Right forelimb (tissue), 1 donor: ENCODE results near the gene HOXB8.

Experiments
- DNase-seq: peaks from one replicate; pipeline ENCODE4 v3.0.0-alpha.2; 2018

HOXB8 gene

DNA sequence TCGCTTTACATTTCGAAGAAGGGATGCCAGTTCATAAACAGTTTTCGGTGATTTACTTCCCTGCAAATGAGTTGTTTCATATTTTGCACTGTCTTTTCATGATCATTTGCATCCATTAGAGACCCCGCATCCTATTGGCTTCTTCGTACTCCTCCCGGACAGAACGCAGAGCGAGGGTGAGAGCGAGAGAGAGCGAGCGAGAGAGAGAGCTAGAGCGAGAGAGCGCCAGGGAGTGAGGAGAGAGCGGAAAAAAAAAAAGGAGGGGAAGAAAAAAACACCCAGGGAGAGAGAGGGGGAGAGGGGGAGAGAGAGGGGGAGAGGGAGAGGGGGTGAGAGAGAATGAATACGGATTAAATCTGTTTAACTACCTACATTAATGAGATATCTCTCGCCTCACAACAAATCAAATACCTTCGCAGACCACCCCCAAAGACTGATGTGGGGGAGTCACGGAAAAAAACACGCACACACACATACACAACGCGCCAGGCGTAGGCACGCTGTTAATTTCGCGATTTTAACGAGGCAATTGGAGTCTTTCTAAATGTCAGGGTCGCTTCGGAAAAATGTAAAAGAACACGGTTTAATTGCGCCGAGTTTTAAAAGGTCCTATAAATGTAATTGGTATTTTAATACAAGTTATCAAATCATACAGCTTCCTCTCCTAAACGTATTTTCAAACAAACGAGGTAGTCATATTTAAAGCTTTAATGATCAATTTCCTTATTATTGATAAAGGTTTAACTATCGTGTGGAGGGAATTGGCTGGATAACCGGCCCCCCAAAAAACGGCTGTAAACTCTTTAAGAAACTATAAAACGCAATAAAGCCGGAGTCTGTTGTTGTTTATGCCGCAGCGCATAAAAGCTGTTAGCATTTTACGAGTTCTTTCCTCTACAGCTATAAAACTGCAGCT, at the start of gene HOXB8:
Gene HOXB8 (minus strand): TSS at position 246 of the 916 bp plus-strand sequence. CDS start 588 bp downstream, outside the sequence.
- DNase-seq = no peak

DNA sequence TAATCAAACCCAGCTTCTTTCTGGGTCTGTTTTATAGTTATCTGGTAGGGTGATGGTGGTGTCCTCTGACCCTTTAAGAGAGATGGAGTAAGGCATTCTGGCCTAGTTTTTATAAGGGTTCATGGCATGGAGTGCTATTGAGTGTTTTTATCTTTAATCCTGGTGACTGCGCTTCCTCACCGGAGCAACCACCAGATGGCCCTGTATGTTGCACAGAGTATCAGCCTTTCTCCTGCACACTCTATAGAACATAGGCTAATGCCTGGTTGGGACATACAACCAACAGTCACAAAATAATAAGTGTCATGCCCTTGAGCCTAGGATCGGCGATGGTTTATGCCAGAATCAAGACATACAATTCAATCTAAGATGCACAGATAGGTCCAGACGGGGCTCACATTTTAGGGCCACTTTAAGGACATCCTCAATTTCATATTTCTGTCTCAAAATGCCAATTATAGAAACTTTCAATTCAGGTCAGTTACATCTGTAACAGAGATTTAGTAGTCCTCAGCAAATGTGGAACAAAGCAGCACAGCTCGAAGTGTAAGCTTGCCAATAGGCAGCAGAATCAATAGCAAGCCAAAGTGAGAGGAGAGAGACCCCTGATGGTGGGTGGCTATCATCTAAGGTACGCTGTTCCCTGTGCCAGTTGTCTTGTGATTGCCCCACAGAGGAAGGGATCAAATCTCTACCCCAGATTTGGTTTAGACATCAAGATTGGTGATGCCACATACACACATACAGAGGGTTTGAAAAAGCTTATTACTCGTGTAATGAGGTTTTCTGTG, 48.2 kb upstream of the HOXB8 start:
- no peak for DNase-seq

DNA sequence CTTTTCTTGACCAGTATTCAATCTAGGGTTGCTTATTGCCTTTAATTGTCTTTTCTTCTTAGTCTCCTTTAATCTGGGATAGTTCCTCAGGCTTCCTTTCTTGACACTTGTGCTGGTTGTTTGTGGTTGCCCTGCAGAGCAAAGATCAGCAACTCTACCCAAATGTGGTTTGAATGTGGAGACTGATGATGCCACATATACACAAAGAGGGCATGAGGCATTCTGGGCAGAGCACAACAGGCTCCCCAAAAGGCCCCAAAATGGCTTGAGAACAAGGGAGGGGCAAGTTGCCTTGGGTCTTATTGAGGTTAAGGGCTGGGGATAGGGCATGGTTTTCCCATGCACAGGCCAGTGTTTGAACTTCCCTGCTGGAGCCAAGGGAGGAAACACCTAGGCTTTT, 40.8 kb upstream of the HOXB8 start:
- no peak for DNase-seq

DNA sequence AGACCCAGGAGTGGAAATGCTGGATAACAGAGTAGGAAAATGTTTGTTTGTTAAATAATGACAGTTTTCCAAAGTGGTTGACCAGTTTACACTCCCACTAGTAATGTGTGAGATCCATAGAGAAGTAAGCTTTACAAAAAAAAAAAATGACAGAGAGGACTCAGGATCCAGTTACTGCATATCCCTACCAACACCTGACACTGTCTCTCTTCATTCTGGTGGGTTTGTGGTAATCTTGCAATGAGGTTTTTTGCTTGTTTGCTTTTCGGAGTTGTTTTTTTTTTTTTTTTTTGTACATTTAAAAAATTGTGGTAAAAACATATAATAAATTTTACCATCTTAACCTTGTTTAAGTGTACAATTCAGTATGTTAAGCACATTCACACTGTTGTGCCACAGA, 34.6 kb upstream of the HOXB8 start:
- no peak for DNase-seq

DNA sequence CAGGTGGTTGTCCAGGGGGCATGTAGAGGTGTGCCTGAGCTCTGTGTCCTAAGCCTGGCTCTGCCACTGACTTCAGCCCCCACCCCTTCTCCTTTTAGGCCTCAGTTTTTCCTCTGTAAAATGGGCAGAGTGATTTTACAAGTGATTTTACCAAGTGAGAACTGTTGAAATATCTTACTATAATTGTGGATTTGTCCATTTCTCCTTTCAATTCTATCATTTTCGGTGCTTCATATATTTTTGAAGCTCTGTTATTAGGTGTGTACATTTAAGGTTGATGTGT, 32.8 kb upstream of the HOXB8 start:
- no peak for DNase-seq

DNA sequence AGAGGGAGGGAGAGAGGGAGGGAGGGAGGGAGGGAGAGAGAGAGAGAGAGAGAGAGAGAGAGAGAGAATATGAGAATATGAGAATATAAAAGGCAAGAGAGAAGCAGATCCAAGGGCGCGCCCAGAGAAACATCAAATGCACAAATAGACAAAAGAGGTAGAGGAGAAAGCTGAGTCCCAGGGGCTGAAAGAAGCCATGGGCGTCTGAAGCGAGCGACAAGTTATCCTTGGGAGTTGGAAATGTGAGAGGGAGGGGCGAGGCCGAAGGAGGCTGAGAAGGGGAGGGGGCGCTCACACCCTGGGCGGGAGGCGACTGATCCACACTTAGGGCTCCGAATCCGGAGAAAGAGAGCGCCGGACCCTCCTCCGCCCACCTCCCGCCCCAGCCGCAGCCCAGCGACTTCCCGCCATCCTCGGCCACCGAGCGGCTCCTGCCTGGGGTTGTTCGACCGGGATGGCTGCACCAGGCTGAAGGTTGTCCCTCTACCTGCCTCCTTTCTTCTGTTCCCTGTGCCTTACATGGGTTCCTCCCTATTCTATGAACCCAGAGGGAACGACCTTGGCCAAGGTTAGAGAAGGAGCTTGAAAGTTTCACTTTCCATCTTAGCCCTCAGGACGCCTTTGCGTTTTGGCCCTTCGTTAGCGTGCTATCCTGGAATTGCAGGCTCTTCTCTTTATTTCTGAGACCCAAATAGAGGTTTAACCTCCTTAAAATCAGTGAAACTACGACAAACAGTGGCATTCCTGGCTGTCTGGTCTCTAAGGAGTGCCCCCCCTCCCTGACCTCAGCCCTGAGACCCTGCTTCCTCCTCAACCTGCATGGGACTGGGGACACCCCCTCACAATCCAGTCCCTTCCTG, 32.2 kb upstream of the HOXB8 start:
- no peak for DNase-seq

DNA sequence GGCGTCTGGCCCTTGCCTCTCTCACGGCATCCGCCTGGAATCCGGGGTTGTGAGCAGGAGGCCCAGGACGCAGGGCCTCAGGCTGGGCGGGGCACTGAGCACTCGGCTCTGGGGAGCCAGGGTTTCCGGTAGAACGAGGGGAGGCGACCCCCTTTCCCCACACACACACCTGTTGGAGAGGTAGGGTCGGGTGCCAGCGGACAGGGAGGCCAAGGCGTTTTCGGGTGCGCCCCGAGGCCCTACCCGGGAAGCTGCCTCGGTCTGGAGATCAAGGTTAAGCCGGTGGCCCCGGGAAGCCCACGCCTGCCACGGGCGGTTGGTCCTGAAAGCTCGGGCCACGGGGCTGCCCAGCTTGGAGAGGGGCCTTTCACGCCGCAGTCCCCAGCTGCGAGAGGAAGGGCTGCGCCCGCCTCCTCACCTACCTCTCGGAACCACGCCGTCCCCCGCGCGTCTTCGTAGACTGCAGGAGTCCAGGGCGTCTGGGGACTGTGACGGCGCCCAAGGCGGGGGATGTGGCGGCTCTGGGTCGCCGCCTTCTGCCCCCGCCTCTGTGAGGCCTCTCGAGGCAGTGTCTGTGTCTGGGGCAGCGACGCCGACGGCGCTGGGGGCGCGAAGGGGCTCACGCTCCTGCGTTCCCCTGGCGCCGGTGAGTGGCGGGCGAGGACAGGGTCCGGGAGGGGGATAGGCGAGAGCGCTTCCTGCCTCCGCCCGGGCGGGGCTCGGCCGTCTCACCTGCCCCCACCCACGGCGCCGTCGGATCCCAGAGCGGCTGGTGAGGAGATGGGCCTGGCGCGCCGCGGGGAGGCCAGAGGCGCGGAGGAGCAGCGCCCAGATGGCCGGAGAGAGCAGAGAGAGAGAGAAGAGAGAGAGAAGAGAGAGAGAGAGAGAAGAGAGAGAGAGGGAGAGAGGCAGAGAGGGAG, 31.4 kb upstream of the HOXB8 start:
- no peak for DNase-seq

DNA sequence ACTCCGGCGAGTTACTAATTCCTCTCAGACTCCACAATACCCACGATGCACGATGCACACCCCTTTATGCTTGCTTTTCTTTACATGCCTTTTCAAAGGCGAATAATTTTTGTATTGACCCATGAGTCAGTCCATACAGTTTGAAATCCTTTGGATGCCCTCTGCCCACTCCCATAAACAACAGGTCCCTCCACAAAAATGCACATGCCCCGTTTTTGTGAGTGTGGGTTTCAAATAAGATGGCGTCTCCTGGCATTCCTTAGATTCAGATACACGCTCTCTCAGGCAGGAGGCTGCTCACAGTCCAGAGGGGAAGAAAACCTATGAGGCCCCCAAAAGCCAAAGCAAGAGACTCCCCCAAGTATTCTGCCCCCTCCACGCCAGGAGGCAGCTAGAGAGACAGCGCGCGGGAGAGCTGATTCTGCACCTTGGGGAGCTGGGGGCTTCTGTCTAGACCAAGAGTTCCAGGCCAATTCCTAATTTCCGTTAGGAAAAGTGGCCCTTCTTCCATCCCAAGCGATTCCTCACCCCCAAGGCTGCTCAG, 30.6 kb upstream of the HOXB8 start:
- DNase-seq = no peak

DNA sequence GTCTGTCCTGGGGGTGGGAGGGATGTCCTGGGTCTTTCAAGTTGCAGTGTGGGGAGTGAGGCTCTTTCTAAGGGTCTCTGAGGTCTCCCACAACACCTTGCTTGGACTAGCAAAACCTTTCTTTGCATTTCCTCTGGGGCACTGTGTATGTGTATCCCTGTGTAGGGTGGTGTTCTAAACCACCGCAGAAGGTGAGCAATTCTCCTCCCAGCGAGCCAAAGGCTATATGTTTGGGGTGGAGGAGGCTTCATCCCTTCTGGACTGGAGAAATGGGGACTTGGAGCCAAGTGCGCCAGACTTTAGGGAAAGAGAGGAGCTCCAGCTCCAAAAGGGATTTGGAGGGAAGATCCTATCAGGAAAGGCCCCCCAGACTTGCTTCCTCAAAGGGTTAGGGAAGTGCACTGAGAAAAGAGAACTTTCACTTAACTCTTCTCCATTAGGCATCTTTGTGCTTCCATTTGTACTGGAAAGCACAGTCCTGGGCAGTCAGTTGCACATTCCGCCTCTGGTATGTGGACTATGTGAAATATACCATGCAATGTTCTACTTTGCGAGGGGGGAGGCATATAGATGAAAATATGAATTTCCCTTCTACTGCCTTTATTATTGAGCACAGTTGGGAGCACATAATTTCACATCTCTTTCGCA, 29.9 kb upstream of the HOXB8 start:
- no peak for DNase-seq

DNA sequence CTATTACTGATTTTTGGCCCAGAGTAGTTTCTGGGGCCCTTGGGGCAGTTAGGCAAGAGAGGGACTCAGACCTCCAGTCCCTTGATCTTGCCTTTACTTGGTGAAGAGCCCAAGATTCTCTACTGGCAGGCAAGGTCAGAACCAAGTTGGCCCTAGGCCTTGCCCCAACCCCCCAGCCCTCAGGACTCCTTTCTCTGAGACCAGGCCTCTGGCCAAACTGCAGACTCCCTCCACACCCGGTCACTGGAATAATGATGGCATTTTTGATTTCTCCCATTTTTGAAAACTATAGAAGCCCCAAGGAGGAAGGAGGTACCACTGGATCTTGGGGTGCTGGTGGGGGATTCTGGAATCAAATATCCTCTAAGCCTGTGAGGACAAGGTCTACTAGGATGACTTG, 29.1 kb upstream of the HOXB8 start:
- DNase-seq = no peak

DNA sequence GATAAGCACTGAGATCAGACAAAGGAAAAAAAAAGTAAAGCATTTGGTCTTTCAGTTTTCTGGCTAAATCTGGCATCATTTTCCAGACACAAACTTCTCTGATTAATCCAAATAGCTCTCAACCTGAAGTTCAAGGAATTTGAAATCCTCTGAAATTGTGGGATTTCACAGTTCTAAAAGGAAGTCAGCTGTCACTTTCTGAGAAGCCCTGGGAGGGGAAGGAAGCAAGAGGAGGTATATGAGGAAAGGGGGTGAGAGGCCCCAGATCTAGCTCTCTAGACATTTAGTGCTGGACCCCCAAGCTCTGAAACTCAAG, 28.6 kb upstream of the HOXB8 start:
- DNase-seq = no peak

DNA sequence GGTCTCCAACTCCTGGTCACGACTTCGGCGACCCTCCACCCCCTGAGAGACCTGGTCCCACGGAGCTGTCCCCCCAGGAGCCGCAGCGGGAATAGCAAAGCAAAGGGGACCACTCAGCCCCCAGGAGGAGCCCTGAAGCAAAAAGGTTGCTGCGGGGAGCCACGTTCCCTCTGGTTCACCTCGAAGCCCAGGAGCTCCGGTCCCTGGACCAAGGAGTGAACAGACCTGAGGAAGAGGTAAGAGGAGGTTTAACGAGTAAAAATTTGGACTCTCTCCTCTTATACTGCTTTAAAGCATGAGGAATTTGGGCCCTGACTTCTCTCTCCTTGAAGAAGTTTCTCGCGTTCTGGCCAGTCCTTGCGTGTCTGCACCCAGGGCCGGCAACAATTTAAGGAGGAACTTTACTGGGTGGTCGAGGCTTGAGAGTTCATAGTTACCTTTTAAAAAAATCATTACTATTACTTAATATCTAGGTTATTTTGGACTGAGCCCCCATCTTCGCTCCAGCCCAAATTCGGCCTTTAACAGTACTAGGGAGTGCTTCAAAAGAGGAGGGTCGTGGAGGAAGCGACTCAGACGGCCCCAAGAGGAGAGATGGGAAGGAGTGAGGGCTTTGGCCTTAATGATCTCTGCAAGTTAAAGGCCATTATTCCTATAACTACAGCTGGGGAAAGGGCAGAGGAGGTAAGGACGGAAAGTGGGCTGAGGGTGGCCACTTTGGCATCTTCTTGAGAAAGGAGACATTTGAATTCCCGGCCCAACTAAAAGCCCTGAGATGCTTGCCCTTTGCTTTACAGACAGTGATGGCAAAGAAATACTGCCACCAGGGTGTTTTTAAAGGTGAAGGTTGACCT, 28.0 kb upstream of the HOXB8 start:
- no peak for DNase-seq

DNA sequence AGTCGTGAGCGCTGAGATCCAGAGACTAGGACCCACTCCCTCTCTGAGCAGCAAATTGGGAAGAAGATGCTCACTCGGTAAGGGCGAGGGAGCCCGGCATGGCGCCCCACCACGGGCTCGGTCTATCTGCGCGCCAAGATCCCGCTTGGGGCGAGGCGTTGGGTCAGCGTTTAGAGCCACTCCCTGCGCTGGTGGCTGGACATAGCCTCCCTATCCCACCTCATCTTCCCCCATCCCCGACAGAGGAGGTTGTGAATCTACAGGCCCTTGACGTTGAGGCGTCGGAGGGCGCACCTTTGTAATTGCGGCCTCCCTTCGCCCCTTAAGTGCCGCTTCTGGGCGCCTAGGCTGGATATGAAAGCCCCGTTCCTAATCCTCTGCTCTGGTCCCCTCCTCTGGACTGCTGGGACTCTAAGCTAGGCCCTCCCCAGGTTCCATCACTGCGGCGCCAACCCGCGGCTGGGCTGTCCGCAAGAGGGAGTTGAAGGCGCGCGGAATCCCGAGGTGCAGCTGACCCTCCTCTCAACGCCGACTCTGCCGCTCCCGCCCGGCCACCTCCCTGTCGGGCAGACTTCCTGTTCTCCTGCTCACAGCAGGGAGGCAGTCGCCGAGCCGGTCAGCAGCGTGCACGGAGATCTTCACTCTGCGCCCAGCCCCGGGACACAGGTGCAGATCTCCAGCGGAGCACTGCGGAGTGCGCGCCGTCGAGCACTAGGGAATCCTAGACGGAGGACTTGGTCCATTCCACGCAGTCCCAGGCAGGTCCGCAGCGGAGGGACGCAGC, 27.2 kb upstream of the HOXB8 start:
- no peak for DNase-seq

DNA sequence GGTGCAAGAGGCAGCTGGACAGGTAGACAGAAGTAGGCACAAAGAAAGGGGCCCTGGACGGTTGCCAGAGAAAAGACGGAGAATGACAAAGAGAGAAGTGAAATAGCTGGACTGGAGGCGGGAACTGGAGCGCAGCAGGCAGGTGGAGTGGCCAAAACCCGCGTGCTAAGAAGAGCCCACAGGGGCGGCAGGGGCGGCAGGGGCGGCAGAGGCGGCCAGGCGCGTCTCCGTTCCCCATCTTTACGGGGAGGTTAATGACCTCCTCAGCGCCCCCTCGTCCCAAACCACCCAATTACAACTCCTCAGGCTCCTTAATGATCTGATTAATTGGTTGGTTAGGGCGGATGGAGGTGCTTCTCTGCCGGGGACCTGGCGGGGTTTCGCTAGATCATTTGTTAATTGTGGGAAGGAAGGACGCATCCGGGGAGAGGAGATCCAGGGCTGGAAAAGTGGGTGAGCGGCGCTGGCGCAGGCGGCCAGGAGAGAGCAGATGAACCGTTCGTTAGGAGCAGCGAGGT, 26.5 kb upstream of the HOXB8 start:
- no peak for DNase-seq

DNA sequence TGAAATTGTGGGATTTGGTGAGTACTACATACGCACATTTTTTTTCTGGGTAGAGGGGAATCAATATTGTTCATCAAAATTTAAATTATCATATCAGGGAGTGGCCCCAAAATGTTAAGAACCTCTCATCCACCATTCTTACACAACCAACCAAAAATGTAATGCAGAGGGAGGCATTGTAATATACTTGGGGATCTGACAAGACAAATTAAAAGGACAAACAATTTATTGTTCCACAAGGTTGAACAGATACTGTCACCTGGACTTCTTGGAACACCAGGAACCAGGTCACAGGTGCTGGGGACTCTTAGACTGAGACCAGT, 25.7 kb upstream of the HOXB8 start:
- DNase-seq = no peak

DNA sequence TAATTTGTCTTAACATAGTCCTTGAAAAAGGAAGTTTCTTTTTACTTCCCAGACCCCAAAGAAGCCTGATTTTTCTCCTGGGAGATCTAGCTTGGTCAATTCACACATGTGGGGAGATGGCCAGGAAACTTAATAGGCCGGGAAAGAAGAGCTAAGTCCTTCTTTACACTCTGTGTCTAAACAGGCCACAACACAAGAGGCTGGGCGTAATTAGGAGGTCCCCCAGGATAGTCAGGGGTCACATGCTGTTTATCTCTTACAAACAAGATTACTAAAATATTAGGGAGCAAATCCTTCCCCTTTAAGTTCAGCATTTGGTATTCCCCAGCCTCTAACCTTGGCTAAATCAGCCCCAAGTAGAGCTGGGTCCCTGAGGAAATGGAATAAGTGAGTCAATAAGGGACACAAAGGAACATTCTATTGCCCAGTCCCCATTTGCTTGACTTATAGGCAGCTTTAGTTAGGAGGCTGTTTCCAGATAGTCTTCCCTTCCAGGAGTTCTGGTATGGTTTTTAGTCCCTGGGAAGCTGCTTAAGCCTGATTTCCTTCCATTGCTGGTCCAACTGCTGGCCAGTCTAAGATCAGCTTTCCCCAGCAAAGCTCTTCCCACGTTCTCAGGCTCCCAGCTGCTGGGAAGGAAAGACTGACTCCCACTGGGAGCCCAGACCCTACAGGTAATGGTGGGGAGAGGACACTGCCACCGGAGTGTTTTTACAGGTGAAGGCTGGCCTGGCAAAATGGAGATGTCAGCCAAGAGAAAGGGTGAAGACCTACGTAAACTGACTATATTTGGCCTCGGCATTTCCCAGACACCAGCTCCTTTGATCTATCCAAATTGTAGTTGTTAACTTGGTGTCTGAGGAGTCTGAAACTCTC, 25.1 kb upstream of the HOXB8 start:
- DNase-seq = no peak

DNA sequence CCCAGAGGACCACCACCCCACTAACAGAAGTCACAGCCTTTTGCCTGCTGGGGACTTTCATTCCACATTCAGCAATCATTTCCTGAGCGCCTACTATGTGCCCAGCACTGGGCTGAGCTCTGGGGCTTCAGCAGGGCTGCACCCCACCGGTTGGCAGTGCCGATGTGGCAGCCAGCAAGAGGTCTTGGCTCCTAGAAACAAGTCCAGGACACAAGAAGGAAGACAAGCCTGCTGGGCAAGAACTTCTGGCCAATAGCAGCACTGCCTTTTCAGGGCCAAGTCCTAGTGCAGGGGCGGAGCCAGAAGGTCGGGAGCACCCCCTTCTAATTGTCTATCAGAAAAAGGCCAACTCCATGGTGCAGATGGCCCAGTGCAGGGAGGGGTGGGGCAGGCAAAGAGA, 24.0 kb upstream of the HOXB8 start:
- no peak for DNase-seq
